ENCODE measurements around the gene C1QA. TPM values are rescaled to one million over a fixed set of nuclear protein-coding genes. Genes with fewer than 3 reads are reported as not detected.

C1QA gene, protein sequence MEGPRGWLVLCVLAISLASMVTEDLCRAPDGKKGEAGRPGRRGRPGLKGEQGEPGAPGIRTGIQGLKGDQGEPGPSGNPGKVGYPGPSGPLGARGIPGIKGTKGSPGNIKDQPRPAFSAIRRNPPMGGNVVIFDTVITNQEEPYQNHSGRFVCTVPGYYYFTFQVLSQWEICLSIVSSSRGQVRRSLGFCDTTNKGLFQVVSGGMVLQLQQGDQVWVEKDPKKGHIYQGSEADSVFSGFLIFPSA
- total RNA-seq: 51.6 TPM

DNA sequence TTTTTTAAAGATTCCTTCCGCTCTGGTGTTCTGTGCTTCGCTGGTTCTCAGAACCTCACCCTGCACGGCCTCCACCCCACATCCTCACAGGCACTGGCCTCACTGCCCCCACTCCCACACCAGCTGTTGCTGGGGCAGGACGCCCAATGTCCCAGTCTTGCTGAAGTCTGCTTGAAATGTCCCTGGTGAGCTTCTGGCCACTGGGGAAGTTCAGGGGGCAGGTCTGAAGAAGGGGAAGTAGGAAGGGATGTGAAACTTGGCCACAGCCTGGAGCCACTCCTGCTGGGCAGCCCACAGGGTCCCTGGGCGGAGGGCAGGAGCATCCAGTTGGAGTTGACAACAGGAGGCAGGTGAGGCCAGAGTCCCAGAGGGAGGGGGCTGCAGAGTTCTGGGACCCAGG, at the start of gene C1QA:
Gene C1QA, plus strand, starts transcription at position 276 of the 400 bp plus-strand sequence. CDS start 989 bp downstream, outside the sequence.

DNA sequence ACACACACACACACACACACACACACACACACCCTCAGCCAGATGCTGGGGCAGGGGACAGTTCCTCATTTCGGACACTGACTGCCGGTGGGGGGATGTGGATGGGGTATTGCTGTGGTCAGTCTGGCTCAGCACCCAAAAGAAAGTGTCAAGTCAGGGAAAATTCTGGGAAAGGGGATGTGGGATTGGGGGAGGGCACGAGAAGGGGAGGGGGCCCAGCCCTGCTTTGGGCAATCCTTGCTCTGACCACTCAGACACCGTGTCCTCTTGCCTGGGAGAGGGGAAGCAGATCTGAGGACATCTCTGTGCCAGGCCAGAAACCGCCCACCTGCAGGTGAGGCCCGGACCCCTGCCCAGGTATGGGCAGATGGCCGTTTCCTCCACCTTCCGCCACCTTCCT, 7.0 kb downstream of the C1QA start, which contains the start of gene C1QC:
Gene C1QC, plus strand, starts transcription at position 253 of the 400 bp plus-strand sequence. CDS start 391 bp downstream, outside the sequence.

GRCh38 chr1:22652881-22653316, 16.5 kb downstream of the C1QA start, which contains the start of gene C1QB:
Gene C1QB (plus strand): TSS chr1:22653236. CDS start chr1:22659463, 6,227 bp downstream.

Small RNAs within 50 kb of the gene (small RNA-seq; reads per million reads assigned to genes)
- not detected for gene MIR6127 (ENCODE audit: low replicate concordance)

Other genes with a start within 250 kb of the C1QA start
- gene ZBTB40, start 184.8 kb upstream of the C1QA start, total RNA-seq: 16.8 TPM
- gene EPHA8, start 73.1 kb upstream of the C1QA start, total RNA-seq: 1.1 TPM
- 40.5 TPM for gene C1QC, start 7.0 kb downstream of the C1QA start, total RNA-seq
- 41.5 TPM for gene C1QB, start 16.6 kb downstream of the C1QA start, total RNA-seq
- gene EPHB2, start 74.2 kb downstream of the C1QA start, total RNA-seq: 20.8 TPM